GM23338 (cell line): ENCODE measurements around the gene MEIS3. TPM values are rescaled to one million over a fixed set of nuclear protein-coding genes. Genes with fewer than 3 reads are reported as not detected.

Experiments
- ATAC-seq: fragments of 200-7000 bp; cut with Tn5 transposase; 3 replicates; pipeline ENCODE4 v1.9.1; 2020
- DNase-seq: peaks from one replicate; pipeline ENCODE4 v3.0.0-alpha.2; 2015; ENCODE audit warnings: low spot score
- H2AFZ ChIP-seq: fragments of 200-600 bp; sonication (generic); 2 replicates; pipeline ENCODE4 v1.8.0; 2016; ENCODE audit warnings: antibody characterized with exemption, mild to moderate bottlenecking, moderate library complexity
- H3F3A ChIP-seq: fragments of 200-600 bp; sonication (generic); replicated peaks from 2 replicates; pipeline ENCODE4 v1.8.0; 2017; ENCODE audit warnings: antibody characterized with exemption, mixed run types, low read depth
- H3K27ac ChIP-seq: fragments of 200-600 bp; sonication (generic); 2 replicates; pipeline ENCODE4 v1.6.1; 2016; ENCODE audit warnings: low read depth
- H3K27me3 ChIP-seq: fragments of 200-600 bp; sonication (generic); 2 replicates; pipeline ENCODE4 v1.8.0; 2016; ENCODE audit warnings: mild to moderate bottlenecking, mixed run types, moderate library complexity; ENCODE audit not compliant: insufficient read depth
- H3K36me3 ChIP-seq: fragments of 200-600 bp; sonication (generic); 2 replicates; pipeline ENCODE4 v1.8.0; 2016; ENCODE audit warnings: mild to moderate bottlenecking; ENCODE audit not compliant: insufficient read depth
- H3K4me1 ChIP-seq: fragments of 200-600 bp; sonication (generic); 2 replicates; pipeline ENCODE4 v1.8.0; 2016; ENCODE audit warnings: mild to moderate bottlenecking, moderate library complexity; ENCODE audit not compliant: insufficient read depth
- H3K4me2 ChIP-seq: fragments of 200-600 bp; sonication (generic); 2 replicates; pipeline ENCODE4 v1.7.1; 2017; ENCODE audit warnings: mixed run types
- H3K4me3 ChIP-seq: fragments of 200-600 bp; sonication (generic); 2 replicates; pipeline ENCODE4 v1.6.1; 2016; ENCODE audit warnings: mixed run types
- H3K79me2 ChIP-seq: fragments of 200-600 bp; sonication (generic); replicated peaks from 2 replicates; pipeline ENCODE4 v1.8.0; 2017; ENCODE audit warnings: mild to moderate bottlenecking; ENCODE audit not compliant: insufficient read depth
- H3K9me2 ChIP-seq: fragments of 200-600 bp; sonication (generic); 2 replicates; pipeline ENCODE4 v1.8.0; 2017; ENCODE audit not compliant: insufficient read depth
- H4K20me1 ChIP-seq: fragments of 200-600 bp; sonication (generic); replicated peaks from 2 replicates; pipeline ENCODE4 v1.8.0; 2017; ENCODE audit warnings: mild to moderate bottlenecking; ENCODE audit not compliant: insufficient read depth
- H3K27ac Mint-ChIP-seq: 2 replicates; pipeline ENCODE4 v1.8.0; 2020; ENCODE audit warnings: inconsistent platforms, mild to moderate bottlenecking, moderate library complexity, mixed read lengths
- H3K27me3 Mint-ChIP-seq: 3 replicates; pipeline ENCODE4 v1.8.0; 2022; ENCODE audit warnings: low read depth, mild to moderate bottlenecking, moderate library complexity, mixed read lengths, inconsistent platforms; ENCODE audit not compliant: insufficient read depth, poor library complexity
- H3K36me3 Mint-ChIP-seq: 3 replicates; pipeline ENCODE4 v1.8.0; 2021; ENCODE audit warnings: low read depth, mild to moderate bottlenecking, inconsistent platforms, moderate library complexity, mixed read lengths
- H3K4me1 Mint-ChIP-seq: 3 replicates; pipeline ENCODE4 v1.8.0; 2020; ENCODE audit warnings: mild to moderate bottlenecking, inconsistent platforms, mixed read lengths
- H3K4me3 Mint-ChIP-seq: 3 replicates; pipeline ENCODE4 v1.8.0; 2021; ENCODE audit warnings: moderate library complexity, mild to moderate bottlenecking, inconsistent platforms, mixed read lengths
- H3K9me3 Mint-ChIP-seq: 3 replicates; pipeline ENCODE4 v1.8.0; 2020; ENCODE audit warnings: moderate library complexity, mild to moderate bottlenecking, inconsistent platforms, mixed read lengths
- EZH2 ChIP-seq: fragments of 200-600 bp; sonication (generic); IDR thresholded peaks from one replicate; pipeline ENCODE4 v1.8.0; 2017; ENCODE audit warnings: antibody characterized with exemption, mild to moderate bottlenecking, low read depth; ENCODE audit not compliant: unreplicated experiment
- NANOG ChIP-seq: IDR thresholded peaks from 2 replicates; pipeline ENCODE4 v1.6.1; 2016; ENCODE audit warnings: antibody characterized with exemption, borderline replicate concordance
- POLR2AphosphoS5 ChIP-seq: IDR thresholded peaks from 2 replicates; pipeline ENCODE4 v1.6.1; 2016; ENCODE audit warnings: antibody characterized with exemption, low read depth
- polyA plus RNA-seq: library from polyadenylated mRNA; unstranded; fragments of >200 nt; fragmentation: Nextera tagmentation; extraction: Ambion mirVana; gene quantifications from 2 replicates; pipeline ENCODE4 v1.2.1, GENCODE V29; 2016
- total RNA-seq: library from RNA; depleted of rRNA; stranded (reverse); fragments of >200 nt; shearing (Covaris generic); gene quantifications from 2 replicates; pipeline ENCODE4 v1.2.3, GENCODE V29; 2014
- TF ChIP-seq, protein P1 (sequence below), 2 experiments: fragments of 200-600 bp in 1 of 2; sonication (generic) in 1 of 2; conservative IDR thresholded peaks; 2 replicates each; pipeline versions ENCODE4 v1.5.1 to v1.6.1; 2016 to 2017; ENCODE audit warnings: antibody characterized with exemption in 2 of 2, low read depth in 2 of 2, mild to moderate bottlenecking in 2 of 2, moderate library complexity in 1 of 2
- TF ChIP-seq, protein P2 (sequence below): IDR thresholded peaks from 2 replicates; pipeline ENCODE4 v1.6.1; 2016; ENCODE audit warnings: antibody characterized with exemption
- TF ChIP-seq, protein P3 (sequence below): fragments of 250-450 bp; sonication (Bioruptor Pico); IDR thresholded peaks from 2 replicates; pipeline ENCODE4 v1.5.0; 2020; ENCODE audit warnings: mild to moderate bottlenecking, moderate library complexity

The MEIS3 gene
- total and polyA plus RNA-seq, 2 experiments from 2014 or later: 20.6 to 33.7 TPM

DNA sequence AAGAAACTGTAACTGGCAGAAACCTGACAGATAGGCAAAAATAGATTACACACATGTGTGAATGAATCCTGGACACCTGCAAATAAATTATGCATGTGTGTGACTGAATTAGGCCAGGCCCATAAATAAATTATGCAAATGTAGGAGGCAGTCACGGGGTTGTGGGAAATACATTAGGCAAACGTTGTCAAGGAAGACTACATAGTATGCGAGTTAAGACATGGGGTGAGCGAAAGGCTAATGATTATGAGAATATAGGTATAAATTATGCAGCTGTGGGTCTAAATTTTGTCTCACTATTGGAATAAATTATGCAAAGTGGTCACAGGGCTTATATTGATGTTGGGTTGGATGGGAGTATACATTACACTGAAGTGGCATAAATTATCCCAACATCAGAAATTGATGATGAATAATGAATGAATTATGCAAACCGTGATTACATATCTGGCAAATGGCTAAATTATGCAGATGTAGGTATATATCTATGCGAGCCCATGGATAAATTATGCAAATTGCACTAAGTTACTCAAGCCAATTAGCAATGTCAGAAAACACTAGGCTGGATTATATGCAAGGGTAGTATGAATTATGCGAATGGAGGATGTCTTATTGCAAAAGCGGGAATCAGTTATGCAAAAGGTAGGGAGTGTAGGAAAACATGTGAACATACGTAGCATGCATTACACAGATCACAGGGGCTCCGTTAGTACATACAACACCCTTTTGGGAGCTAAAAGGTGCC lies 45.5 kb upstream of the MEIS3 start:
- H3K9me3 Mint-ChIP-seq: no peaks in the 10 kb centered on the region
- DNase-seq (no peak), ATAC-seq (no peak)
- no peaks in the 10 kb centered on the region for H3K9me2 ChIP-seq
- H3K27ac Mint-ChIP-seq: no peak overlapping the region
- H4K20me1 ChIP-seq: no peaks in the 10 kb centered on the region; the same call in 1 of the 2 replicates
- H3K36me3 Mint-ChIP-seq: no peaks in the 10 kb centered on the region; the same call in 2 of the 3 replicates
- peaks cover 31% of the 10 kb centered on the region for H3K4me1 Mint-ChIP-seq
- no peaks in the 10 kb centered on the region for H3K79me2 ChIP-seq
- H3K4me3 ChIP-seq: no peak overlapping the region
- no peak overlapping the region for H3K4me2 ChIP-seq
- no peak overlapping the region for H3K27ac ChIP-seq
- H2AFZ ChIP-seq: no peak overlapping the region
- peaks cover 20% of the 10 kb centered on the region; the same call in 1 of the 2 replicates for H3K4me1 ChIP-seq
- no peaks in the 10 kb centered on the region for H3K27me3 ChIP-seq
- no peaks in the 10 kb centered on the region for H3K36me3 ChIP-seq
- no peak overlapping the region for H3K4me3 Mint-ChIP-seq
- peaks cover 20% of the 10 kb centered on the region for H3K27me3 Mint-ChIP-seq
- no peaks in the 10 kb centered on the region; the same call in 1 of the 2 replicates for H3F3A ChIP-seq
- TF ChIP-seq, protein P1, sequence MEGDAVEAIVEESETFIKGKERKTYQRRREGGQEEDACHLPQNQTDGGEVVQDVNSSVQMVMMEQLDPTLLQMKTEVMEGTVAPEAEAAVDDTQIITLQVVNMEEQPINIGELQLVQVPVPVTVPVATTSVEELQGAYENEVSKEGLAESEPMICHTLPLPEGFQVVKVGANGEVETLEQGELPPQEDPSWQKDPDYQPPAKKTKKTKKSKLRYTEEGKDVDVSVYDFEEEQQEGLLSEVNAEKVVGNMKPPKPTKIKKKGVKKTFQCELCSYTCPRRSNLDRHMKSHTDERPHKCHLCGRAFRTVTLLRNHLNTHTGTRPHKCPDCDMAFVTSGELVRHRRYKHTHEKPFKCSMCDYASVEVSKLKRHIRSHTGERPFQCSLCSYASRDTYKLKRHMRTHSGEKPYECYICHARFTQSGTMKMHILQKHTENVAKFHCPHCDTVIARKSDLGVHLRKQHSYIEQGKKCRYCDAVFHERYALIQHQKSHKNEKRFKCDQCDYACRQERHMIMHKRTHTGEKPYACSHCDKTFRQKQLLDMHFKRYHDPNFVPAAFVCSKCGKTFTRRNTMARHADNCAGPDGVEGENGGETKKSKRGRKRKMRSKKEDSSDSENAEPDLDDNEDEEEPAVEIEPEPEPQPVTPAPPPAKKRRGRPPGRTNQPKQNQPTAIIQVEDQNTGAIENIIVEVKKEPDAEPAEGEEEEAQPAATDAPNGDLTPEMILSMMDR (conservative IDR thresholded peaks at IDR 0.05; ENCODE audit: low read depth in 2 of 2): no peak
- no peak for TF ChIP-seq POLR2AphosphoS5
- no peak for TF ChIP-seq EZH2

DNA sequence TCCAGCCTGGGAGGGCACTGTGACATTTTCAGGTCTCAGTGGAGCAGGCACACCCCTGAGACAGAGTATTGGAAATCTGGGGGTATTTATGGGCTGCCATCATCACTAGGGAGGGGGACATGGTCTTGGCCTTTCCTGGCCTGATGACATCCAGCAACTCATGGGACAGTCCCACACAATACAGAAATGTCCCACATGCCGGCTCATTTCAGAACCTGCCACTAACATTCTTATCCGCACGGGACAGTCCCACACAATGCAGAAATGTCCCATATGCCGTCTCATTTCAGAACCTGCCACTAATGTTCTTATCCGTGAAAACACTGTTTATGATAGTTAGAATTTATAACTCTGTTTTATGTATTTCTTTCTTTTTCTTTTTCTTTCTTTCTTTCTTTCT lies 42.5 kb upstream of the MEIS3 start:
- no peak overlapping the region for H3K4me3 Mint-ChIP-seq
- no peak overlapping the region for H3K4me2 ChIP-seq
- H3K27ac Mint-ChIP-seq: no peak overlapping the region
- no peaks in the 10 kb centered on the region for H3F3A ChIP-seq
- H3K9me2 ChIP-seq: no peaks in the 10 kb centered on the region
- ATAC-seq (no peak), DNase-seq (no peak)
- no peak overlapping the region for H2AFZ ChIP-seq
- TF ChIP-seq, protein P2, sequence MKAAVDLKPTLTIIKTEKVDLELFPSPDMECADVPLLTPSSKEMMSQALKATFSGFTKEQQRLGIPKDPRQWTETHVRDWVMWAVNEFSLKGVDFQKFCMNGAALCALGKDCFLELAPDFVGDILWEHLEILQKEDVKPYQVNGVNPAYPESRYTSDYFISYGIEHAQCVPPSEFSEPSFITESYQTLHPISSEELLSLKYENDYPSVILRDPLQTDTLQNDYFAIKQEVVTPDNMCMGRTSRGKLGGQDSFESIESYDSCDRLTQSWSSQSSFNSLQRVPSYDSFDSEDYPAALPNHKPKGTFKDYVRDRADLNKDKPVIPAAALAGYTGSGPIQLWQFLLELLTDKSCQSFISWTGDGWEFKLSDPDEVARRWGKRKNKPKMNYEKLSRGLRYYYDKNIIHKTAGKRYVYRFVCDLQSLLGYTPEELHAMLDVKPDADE: no peak
- TF ChIP-seq, protein P3, sequence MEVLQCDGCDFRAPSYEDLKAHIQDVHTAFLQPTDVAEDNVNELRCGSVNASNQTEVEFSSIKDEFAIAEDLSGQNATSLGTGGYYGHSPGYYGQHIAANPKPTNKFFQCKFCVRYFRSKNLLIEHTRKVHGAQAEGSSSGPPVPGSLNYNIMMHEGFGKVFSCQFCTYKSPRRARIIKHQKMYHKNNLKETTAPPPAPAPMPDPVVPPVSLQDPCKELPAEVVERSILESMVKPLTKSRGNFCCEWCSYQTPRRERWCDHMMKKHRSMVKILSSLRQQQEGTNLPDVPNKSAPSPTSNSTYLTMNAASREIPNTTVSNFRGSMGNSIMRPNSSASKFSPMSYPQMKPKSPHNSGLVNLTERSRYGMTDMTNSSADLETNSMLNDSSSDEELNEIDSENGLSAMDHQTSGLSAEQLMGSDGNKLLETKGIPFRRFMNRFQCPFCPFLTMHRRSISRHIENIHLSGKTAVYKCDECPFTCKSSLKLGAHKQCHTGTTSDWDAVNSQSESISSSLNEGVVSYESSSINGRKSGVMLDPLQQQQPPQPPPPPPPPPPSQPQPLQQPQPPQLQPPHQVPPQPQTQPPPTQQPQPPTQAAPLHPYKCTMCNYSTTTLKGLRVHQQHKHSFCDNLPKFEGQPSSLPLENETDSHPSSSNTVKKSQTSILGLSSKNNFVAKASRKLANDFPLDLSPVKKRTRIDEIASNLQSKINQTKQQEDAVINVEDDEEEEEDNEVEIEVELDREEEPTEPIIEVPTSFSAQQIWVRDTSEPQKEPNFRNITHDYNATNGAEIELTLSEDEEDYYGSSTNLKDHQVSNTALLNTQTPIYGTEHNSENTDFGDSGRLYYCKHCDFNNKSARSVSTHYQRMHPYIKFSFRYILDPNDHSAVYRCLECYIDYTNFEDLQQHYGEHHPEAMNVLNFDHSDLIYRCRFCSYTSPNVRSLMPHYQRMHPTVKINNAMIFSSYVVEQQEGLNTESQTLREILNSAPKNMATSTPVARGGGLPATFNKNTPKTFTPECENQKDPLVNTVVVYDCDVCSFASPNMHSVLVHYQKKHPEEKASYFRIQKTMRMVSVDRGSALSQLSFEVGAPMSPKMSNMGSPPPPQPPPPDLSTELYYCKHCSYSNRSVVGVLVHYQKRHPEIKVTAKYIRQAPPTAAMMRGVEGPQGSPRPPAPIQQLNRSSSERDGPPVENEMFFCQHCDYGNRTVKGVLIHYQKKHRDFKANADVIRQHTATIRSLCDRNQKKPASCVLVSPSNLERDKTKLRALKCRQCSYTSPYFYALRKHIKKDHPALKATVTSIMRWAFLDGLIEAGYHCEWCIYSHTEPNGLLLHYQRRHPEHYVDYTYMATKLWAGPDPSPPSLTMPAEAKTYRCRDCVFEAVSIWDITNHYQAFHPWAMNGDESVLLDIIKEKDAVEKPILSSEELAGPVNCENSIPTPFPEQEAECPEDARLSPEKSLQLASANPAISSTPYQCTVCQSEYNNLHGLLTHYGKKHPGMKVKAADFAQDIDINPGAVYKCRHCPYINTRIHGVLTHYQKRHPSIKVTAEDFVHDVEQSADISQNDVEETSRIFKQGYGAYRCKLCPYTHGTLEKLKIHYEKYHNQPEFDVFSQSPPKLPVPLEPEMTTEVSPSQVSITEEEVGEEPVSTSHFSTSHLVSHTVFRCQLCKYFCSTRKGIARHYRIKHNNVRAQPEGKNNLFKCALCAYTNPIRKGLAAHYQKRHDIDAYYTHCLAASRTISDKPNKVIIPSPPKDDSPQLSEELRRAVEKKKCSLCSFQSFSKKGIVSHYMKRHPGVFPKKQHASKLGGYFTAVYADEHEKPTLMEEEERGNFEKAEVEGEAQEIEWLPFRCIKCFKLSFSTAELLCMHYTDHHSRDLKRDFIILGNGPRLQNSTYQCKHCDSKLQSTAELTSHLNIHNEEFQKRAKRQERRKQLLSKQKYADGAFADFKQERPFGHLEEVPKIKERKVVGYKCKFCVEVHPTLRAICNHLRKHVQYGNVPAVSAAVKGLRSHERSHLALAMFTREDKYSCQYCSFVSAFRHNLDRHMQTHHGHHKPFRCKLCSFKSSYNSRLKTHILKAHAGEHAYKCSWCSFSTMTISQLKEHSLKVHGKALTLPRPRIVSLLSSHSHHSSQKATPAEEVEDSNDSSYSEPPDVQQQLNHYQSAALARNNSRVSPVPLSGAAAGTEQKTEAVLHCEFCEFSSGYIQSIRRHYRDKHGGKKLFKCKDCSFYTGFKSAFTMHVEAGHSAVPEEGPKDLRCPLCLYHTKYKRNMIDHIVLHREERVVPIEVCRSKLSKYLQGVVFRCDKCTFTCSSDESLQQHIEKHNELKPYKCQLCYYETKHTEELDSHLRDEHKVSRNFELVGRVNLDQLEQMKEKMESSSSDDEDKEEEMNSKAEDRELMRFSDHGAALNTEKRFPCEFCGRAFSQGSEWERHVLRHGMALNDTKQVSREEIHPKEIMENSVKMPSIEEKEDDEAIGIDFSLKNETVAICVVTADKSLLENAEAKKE (CRISPR knock-in tag): no peak
- TF ChIP-seq NANOG: no peak
- H3K9me3 Mint-ChIP-seq: no peaks in the 10 kb centered on the region
- H3K36me3 ChIP-seq: no peaks in the 10 kb centered on the region
- H3K79me2 ChIP-seq: no peaks in the 10 kb centered on the region
- peaks cover 10% of the 10 kb centered on the region; the same call in 1 of the 2 replicates for H3K4me1 ChIP-seq
- H3K27me3 ChIP-seq: peaks cover 28% of the 10 kb centered on the region
- H3K4me1 Mint-ChIP-seq: peaks cover 11% of the 10 kb centered on the region
- no peaks in the 10 kb centered on the region; the same call in 2 of the 3 replicates for H3K36me3 Mint-ChIP-seq
- no peaks in the 10 kb centered on the region for H4K20me1 ChIP-seq
- peaks cover 3% of the 10 kb centered on the region for H3K27me3 Mint-ChIP-seq
- no peak overlapping the region for H3K27ac ChIP-seq
- no peak overlapping the region for H3K4me3 ChIP-seq
